Measurements from ENCODE around the gene QRICH1.

Gene QRICH1

GRCh38 chr3:49093853-49094767, at the start of gene QRICH1:
Gene QRICH1 (minus strand): TSS chr3:49094071. CDS start chr3:49077017, 17,054 bp downstream.
- Histone ChIP-seq H3K4me3 (ENCODE audit: low read depth in 1 of 2, low read length in 2 of 2) (peak within 1 kb of the TSS; percentile 77 to 90), H3K4me1 (ENCODE audit: control insufficient read depth in 1 of 2, insufficient read depth in 2 of 2, low read length in 2 of 2) (peaks cover 19 to 27% of the 10 kb centered on the region in 2 donors)

GRCh38 chr3:49140080-49140479, 46.2 kb upstream of the QRICH1 start:
- H3K9ac ChIP-seq (ENCODE audit: low read depth in 1 of 2, low read length in 2 of 2): no peak overlapping the region
- peaks cover 4 to 9% of the 10 kb centered on the region in 2 donors for H3K27me3 ChIP-seq (ENCODE audit: control insufficient read depth in 1 of 2, insufficient read depth in 2 of 2, low read length in 2 of 2)
- H3K27ac ChIP-seq (ENCODE audit: low read depth, low read length): no peak overlapping the region
- no peaks in the 10 kb centered on the region for H3K9me3 ChIP-seq (ENCODE audit: control insufficient read depth in 1 of 2, low read length in 2 of 2)
- H3K36me3 ChIP-seq (ENCODE audit: control insufficient read depth in 1 of 2, insufficient read depth in 2 of 2, low read length in 2 of 2): no peaks in the 10 kb centered on the region
- H3K4me3 ChIP-seq (ENCODE audit: low read depth in 1 of 2, low read length in 2 of 2): no peak overlapping the region
- no peaks in the 10 kb centered on the region for H3K4me1 ChIP-seq (ENCODE audit: control insufficient read depth in 1 of 2, insufficient read depth in 2 of 2, low read length in 2 of 2)

More at GRCh38 chr3:49093853-49094767, at the start of gene QRICH1:
- Histone ChIP-seq H3K27ac (ENCODE audit: low read depth, low read length) (peak within 1 kb of the TSS; percentile 87), H3K9ac (ENCODE audit: low read depth in 1 of 2, low read length in 2 of 2) (peak within 1 kb of the TSS; percentile 86 to 88), H3K27me3 (ENCODE audit: control insufficient read depth in 1 of 2, insufficient read depth in 2 of 2, low read length in 2 of 2) (no peaks in the 10 kb centered on the region), H3K9me3 (ENCODE audit: control insufficient read depth in 1 of 2, low read length in 2 of 2) (no peaks in the 10 kb centered on the region), H3K36me3 (ENCODE audit: control insufficient read depth in 1 of 2, insufficient read depth in 2 of 2, low read length in 2 of 2) (peaks cover 18 to 24% of the 10 kb centered on the region in 2 donors)

GRCh38 chr3:49135499-49135898, 41.6 kb upstream of the QRICH1 start:
- H3K27ac ChIP-seq (ENCODE audit: low read depth, low read length): no peak overlapping the region
- no peaks in the 10 kb centered on the region for H3K9me3 ChIP-seq (ENCODE audit: control insufficient read depth in 1 of 2, low read length in 2 of 2)
- peaks cover 9 to 18% of the 10 kb centered on the region in 2 donors for H3K4me1 ChIP-seq (ENCODE audit: control insufficient read depth in 1 of 2, insufficient read depth in 2 of 2, low read length in 2 of 2)
- H3K9ac ChIP-seq (ENCODE audit: low read depth in 1 of 2, low read length in 2 of 2): no peak overlapping the region
- H3K4me3 ChIP-seq (ENCODE audit: low read depth in 1 of 2, low read length in 2 of 2): no peak overlapping the region
- H3K36me3 ChIP-seq (ENCODE audit: control insufficient read depth in 1 of 2, insufficient read depth in 2 of 2, low read length in 2 of 2): peaks cover 0 to 4% of the 10 kb centered on the region in 2 donors
- H3K27me3 ChIP-seq (ENCODE audit: control insufficient read depth in 1 of 2, insufficient read depth in 2 of 2, low read length in 2 of 2): peaks cover 4 to 9% of the 10 kb centered on the region in 2 donors

DNA sequence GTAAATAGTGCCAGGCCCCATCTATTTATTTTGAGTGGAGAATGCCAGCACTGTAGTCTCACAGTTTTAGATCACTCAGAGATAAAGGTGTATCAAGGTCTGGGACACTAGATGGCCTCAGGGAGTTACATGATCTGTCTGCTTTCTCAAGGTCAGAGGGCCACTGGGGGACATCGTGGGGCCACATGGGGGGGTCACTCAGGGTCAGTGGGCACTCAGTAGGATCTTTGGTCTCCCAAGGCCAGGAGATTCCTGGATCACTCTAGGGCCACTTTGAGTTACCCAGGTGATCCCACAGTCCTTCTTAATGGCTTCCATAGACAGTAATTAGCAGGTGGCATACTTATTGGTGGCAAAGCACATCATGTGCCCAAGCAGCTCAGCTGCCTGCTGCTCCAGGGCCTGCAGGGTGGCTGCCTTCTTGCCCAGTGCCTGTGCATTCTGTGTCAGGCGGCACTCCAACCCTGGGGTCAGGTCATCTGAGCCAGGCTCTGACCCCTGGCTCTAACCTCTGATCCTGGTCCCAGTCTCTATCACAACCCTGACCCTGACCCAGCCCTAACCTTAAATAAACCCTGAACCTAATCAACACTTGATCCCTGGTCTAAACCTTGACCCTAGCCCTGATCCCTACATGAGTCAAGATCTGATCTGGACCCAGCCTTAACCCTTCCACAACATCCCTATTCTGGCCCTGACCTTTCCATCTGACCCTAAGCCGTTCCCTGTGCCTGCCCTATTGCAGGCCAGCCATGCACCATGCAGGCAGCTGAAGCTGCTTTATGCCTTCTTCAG, 40.8 kb upstream of the QRICH1 start:
- H3K9me3 ChIP-seq (ENCODE audit: control insufficient read depth in 1 of 2, low read length in 2 of 2): no peaks in the 10 kb centered on the region
- no peak overlapping the region for H3K27ac ChIP-seq (ENCODE audit: low read depth, low read length)
- H3K4me3 ChIP-seq (ENCODE audit: low read depth in 1 of 2, low read length in 2 of 2): no peak overlapping the region
- H3K9ac ChIP-seq (ENCODE audit: low read depth in 1 of 2, low read length in 2 of 2): no peak overlapping the region
- H3K36me3 ChIP-seq (ENCODE audit: control insufficient read depth in 1 of 2, insufficient read depth in 2 of 2, low read length in 2 of 2): peaks cover 0 to 7% of the 10 kb centered on the region in 2 donors
- H3K27me3 ChIP-seq (ENCODE audit: control insufficient read depth in 1 of 2, insufficient read depth in 2 of 2, low read length in 2 of 2): peaks cover 4 to 7% of the 10 kb centered on the region in 2 donors
- H3K4me1 ChIP-seq (ENCODE audit: control insufficient read depth in 1 of 2, insufficient read depth in 2 of 2, low read length in 2 of 2): peaks cover 9 to 18% of the 10 kb centered on the region in 2 donors

- Histone ChIP-seq H3K9ac (ENCODE audit: low read depth in 1 of 2, low read length in 2 of 2) (peak overlapping the region; percentile 64 to 85), H3K4me1 (ENCODE audit: control insufficient read depth in 1 of 2, insufficient read depth in 2 of 2, low read length in 2 of 2) (peaks cover 9 to 18% of the 10 kb centered on the region in 2 donors)
Measured at GRCh38 chr3:49133226-49133951, 39.5 kb upstream of the QRICH1 start.

GRCh38 chr3:49132437-49133225, 38.8 kb upstream of the QRICH1 start, which contains the start of gene LAMB2:
Gene LAMB2 (minus strand): TSS chr3:49133050. CDS start chr3:49132867, 183 bp downstream.
- Histone ChIP-seq H3K4me3 (ENCODE audit: low read depth in 1 of 2, low read length in 2 of 2) (peak within 1 kb of the TSS; percentile 86), H3K9me3 (ENCODE audit: control insufficient read depth in 1 of 2, low read length in 2 of 2) (no peaks in the 10 kb centered on the region), H3K9ac (ENCODE audit: low read depth in 1 of 2, low read length in 2 of 2) (peak within 1 kb of the TSS; percentile 64 to 85), H3K4me1 (ENCODE audit: control insufficient read depth in 1 of 2, insufficient read depth in 2 of 2, low read length in 2 of 2) (peaks cover 9 to 18% of the 10 kb centered on the region in 2 donors), H3K27ac (ENCODE audit: low read depth, low read length) (peak within 1 kb of the TSS; percentile 79), H3K36me3 (ENCODE audit: control insufficient read depth in 1 of 2, insufficient read depth in 2 of 2, low read length in 2 of 2) (peaks cover 0 to 15% of the 10 kb centered on the region in 2 donors), H3K27me3 (ENCODE audit: control insufficient read depth in 1 of 2, insufficient read depth in 2 of 2, low read length in 2 of 2) (peaks cover 0 to 3% of the 10 kb centered on the region in 2 donors)

More at GRCh38 chr3:49133226-49133951, 39.5 kb upstream of the QRICH1 start:
- H3K27me3 ChIP-seq (ENCODE audit: control insufficient read depth in 1 of 2, insufficient read depth in 2 of 2, low read length in 2 of 2): peaks cover 4 to 5% of the 10 kb centered on the region in 2 donors
- H3K36me3 ChIP-seq (ENCODE audit: control insufficient read depth in 1 of 2, insufficient read depth in 2 of 2, low read length in 2 of 2): peaks cover 0 to 12% of the 10 kb centered on the region in 2 donors
- H3K9me3 ChIP-seq (ENCODE audit: control insufficient read depth in 1 of 2, low read length in 2 of 2): no peaks in the 10 kb centered on the region
- peak overlapping the region; percentile 79 for H3K27ac ChIP-seq (ENCODE audit: low read depth, low read length)
- H3K4me3 ChIP-seq (ENCODE audit: low read depth in 1 of 2, low read length in 2 of 2): peak overlapping the region; percentile 86

GRCh38 chr3:49132073-49132436, 38.2 kb upstream of the QRICH1 start:
- H3K36me3 ChIP-seq (ENCODE audit: control insufficient read depth in 1 of 2, insufficient read depth in 2 of 2, low read length in 2 of 2): peaks cover 0 to 15% of the 10 kb centered on the region in 2 donors
- H3K27ac ChIP-seq (ENCODE audit: low read depth, low read length): no peak overlapping the region
- H3K9me3 ChIP-seq (ENCODE audit: control insufficient read depth in 1 of 2, low read length in 2 of 2): no peaks in the 10 kb centered on the region
- peak overlapping the region; percentile 64 to 85 for H3K9ac ChIP-seq (ENCODE audit: low read depth in 1 of 2, low read length in 2 of 2)
- H3K4me3 ChIP-seq (ENCODE audit: low read depth in 1 of 2, low read length in 2 of 2): peak overlapping the region; percentile 86
- H3K4me1 ChIP-seq (ENCODE audit: control insufficient read depth in 1 of 2, insufficient read depth in 2 of 2, low read length in 2 of 2): peaks cover 9 to 18% of the 10 kb centered on the region in 2 donors
- H3K27me3 ChIP-seq (ENCODE audit: control insufficient read depth in 1 of 2, insufficient read depth in 2 of 2, low read length in 2 of 2): no peaks in the 10 kb centered on the region

GRCh38 chr3:49131576-49131975, 37.7 kb upstream of the QRICH1 start:
- peak overlapping the region; percentile 86 for H3K4me3 ChIP-seq (ENCODE audit: low read depth in 1 of 2, low read length in 2 of 2)

GRCh38 chr3:49131040-49131439, 37.2 kb upstream of the QRICH1 start:
- H3K4me1 ChIP-seq (ENCODE audit: control insufficient read depth in 1 of 2, insufficient read depth in 2 of 2, low read length in 2 of 2): peaks cover 9 to 18% of the 10 kb centered on the region in 2 donors
- H3K27ac ChIP-seq (ENCODE audit: low read depth, low read length): no peak overlapping the region
- no peak overlapping the region for H3K4me3 ChIP-seq (ENCODE audit: low read depth in 1 of 2, low read length in 2 of 2)
- no peaks in the 10 kb centered on the region for H3K27me3 ChIP-seq (ENCODE audit: control insufficient read depth in 1 of 2, insufficient read depth in 2 of 2, low read length in 2 of 2)
- peaks cover 0 to 15% of the 10 kb centered on the region in 2 donors for H3K36me3 ChIP-seq (ENCODE audit: control insufficient read depth in 1 of 2, insufficient read depth in 2 of 2, low read length in 2 of 2)
- H3K9me3 ChIP-seq (ENCODE audit: control insufficient read depth in 1 of 2, low read length in 2 of 2): no peaks in the 10 kb centered on the region
- H3K9ac ChIP-seq (ENCODE audit: low read depth in 1 of 2, low read length in 2 of 2): no peak overlapping the region

More at GRCh38 chr3:49131576-49131975, 37.7 kb upstream of the QRICH1 start:
- peak overlapping the region in 1 of 2 donors; percentile 64 for H3K9ac ChIP-seq (ENCODE audit: low read depth in 1 of 2, low read length in 2 of 2)
- peaks cover 0 to 15% of the 10 kb centered on the region in 2 donors for H3K36me3 ChIP-seq (ENCODE audit: control insufficient read depth in 1 of 2, insufficient read depth in 2 of 2, low read length in 2 of 2)
- no peaks in the 10 kb centered on the region for H3K27me3 ChIP-seq (ENCODE audit: control insufficient read depth in 1 of 2, insufficient read depth in 2 of 2, low read length in 2 of 2)
- no peak overlapping the region for H3K27ac ChIP-seq (ENCODE audit: low read depth, low read length)
- no peaks in the 10 kb centered on the region for H3K9me3 ChIP-seq (ENCODE audit: control insufficient read depth in 1 of 2, low read length in 2 of 2)
- H3K4me1 ChIP-seq (ENCODE audit: control insufficient read depth in 1 of 2, insufficient read depth in 2 of 2, low read length in 2 of 2): peaks cover 9 to 18% of the 10 kb centered on the region in 2 donors

Data from duodenal mucosa (tissue), 2 donors.